Epithelial cell of proximal tubule (primary cell): Measurements from ENCODE around the gene EFCAB11. TPM values are rescaled to one million over a fixed set of nuclear protein-coding genes. Genes with fewer than 3 reads are reported as not detected.

Experiments used
- DNase-seq: peaks from one replicate; pipeline ENCODE4 v3.0.0-alpha.2; 2011; ENCODE audit warnings: low read depth
- H3K4me3 ChIP-seq: 2 replicates; pipeline ENCODE4 v1.5.1; 2011; ENCODE audit warnings: low read depth, mild to moderate bottlenecking, low read length
- total RNA-seq: library from RNA; depleted of rRNA; stranded (reverse); fragments of >200 nt; gene quantifications from 2 replicates; pipeline ENCODE4 v1.2.3, GENCODE V29; 2015
- TF ChIP-seq, protein P1 (sequence below): conservative IDR thresholded peaks from 2 replicates; pipeline ENCODE4 v1.5.1; 2012; ENCODE audit warnings: low read depth, mild to moderate bottlenecking, low read length

The EFCAB11 gene
- total RNA-seq, 1 donor from 2014 or later, result 17.4 TPM

GRCh38 chr14:89861630-89862029 is 92.9 kb downstream of the EFCAB11 start:
- DNase-seq, result no peak
- TF ChIP-seq, protein P1, sequence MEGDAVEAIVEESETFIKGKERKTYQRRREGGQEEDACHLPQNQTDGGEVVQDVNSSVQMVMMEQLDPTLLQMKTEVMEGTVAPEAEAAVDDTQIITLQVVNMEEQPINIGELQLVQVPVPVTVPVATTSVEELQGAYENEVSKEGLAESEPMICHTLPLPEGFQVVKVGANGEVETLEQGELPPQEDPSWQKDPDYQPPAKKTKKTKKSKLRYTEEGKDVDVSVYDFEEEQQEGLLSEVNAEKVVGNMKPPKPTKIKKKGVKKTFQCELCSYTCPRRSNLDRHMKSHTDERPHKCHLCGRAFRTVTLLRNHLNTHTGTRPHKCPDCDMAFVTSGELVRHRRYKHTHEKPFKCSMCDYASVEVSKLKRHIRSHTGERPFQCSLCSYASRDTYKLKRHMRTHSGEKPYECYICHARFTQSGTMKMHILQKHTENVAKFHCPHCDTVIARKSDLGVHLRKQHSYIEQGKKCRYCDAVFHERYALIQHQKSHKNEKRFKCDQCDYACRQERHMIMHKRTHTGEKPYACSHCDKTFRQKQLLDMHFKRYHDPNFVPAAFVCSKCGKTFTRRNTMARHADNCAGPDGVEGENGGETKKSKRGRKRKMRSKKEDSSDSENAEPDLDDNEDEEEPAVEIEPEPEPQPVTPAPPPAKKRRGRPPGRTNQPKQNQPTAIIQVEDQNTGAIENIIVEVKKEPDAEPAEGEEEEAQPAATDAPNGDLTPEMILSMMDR, result no peak
- no peak overlapping the region for H3K4me3 ChIP-seq

DNA sequence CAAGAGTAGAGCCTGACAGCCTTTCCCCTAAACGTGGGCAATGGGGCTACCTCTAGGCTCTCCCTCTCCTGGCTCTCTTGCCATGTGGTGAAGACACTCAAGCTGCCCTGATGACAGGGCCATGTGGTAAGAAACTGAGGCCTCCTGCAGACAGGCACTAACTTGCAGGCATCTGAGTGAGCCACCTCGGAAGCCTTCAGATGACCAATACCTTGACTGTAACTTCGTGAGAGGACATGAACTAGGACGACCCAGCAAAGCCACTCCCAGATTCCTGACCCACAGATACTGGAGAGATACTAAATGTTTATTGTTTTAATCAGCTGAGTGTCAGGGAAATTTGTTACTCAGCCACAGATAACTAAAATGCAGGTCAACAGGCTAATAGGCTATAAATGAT is 96.4 kb downstream of the EFCAB11 start:
- TF ChIP-seq, protein P1, result no peak
- no peak overlapping the region for H3K4me3 ChIP-seq
- DNase-seq, result no peak

DNA sequence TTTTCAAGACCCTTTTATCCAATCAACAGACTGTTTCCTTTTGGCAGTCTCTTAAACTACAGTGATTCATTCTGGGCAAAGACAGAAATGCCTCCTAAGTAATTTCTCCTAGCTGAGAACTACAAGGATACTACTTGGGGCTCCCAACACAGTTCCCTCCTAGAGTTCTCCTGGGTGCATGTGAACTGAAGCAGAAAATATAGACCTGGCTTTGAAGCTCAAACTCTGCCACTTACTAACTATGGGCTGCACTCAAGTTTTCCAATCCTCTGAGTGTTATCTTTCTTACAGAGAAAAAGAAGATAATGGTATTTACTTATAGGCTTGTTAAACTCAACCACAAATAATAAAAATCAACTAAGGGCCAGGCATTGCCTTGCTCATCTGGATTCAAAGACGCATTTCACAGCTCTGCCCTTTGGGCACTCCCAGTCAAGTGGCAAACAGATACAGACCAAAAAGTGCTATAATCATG is 97.6 kb downstream of the EFCAB11 start:
- TF ChIP-seq, protein P1, result no peak
- H3K4me3 ChIP-seq, result no peak overlapping the region
- DNase-seq, result no peak

- H3K4me3 ChIP-seq, result no peak overlapping the region
- TF ChIP-seq, protein P1, result no peak
- DNase-seq, result no peak
Observed at GRCh38 chr14:89855961-89856656, 98.4 kb downstream of the EFCAB11 start.

- TF ChIP-seq, protein P1, result no peak
- DNase-seq, result no peak
- no peak overlapping the region for H3K4me3 ChIP-seq
Observed at GRCh38 chr14:89853936-89854693, 100.4 kb downstream of the EFCAB11 start.

GRCh38 chr14:89851106-89851505 is 103.4 kb downstream of the EFCAB11 start:
- TF ChIP-seq, protein P1, result no peak
- H3K4me3 ChIP-seq, result no peak overlapping the region
- DNase-seq, result no peak
